H1 (cell line): ENCODE data around the gene HDAC7. TPM values are rescaled to one million over a fixed set of nuclear protein-coding genes. Genes with fewer than 3 reads are reported as not detected.

Experiments
- CBX8 ChIP-seq: fragments of 300-800, 300-1000 bp; sonication (generic); IDR thresholded peaks from 2 replicates; pipeline ENCODE4 v1.7.1; 2016; ENCODE audit warnings: low read depth, low read length, borderline replicate concordance
- FOSL1 ChIP-seq: IDR thresholded peaks from 2 replicates; pipeline ENCODE4 v1.6.1; 2011; ENCODE audit warnings: mild to moderate bottlenecking, low read depth, low read length, moderate library complexity; ENCODE audit not compliant: insufficient read depth
- GABPA ChIP-seq: IDR thresholded peaks from 2 replicates; pipeline ENCODE4 v1.6.1; 2011; ENCODE audit warnings: mild to moderate bottlenecking, low read length, moderate library complexity, borderline replicate concordance; ENCODE audit not compliant: insufficient read depth
- HDAC2 ChIP-seq, 2 experiments: fragments of 300-600 bp in 1 of 2; sonication (generic) in 1 of 2; IDR thresholded peaks; 2 replicates each; pipeline ENCODE4 v1.6.1; 2011 to 2012; ENCODE audit warnings: low read depth in 2 of 2, low read length in 2 of 2, mild to moderate bottlenecking in 2 of 2, moderate library complexity in 2 of 2, borderline replicate concordance in 1 of 2, inconsistent platforms in 1 of 2
- JUN ChIP-seq: IDR thresholded peaks from 2 replicates; pipeline ENCODE4 v1.6.1; 2011; ENCODE audit warnings: low read depth, mild to moderate bottlenecking, improper control_type of control experiment, low read length
- POLR2A ChIP-seq, 2 experiments: IDR thresholded peaks; 1 replicate in 1 of 2; 2 replicates in 1 of 2; pipeline ENCODE4 v1.6.1; 2011; ENCODE audit warnings: low read depth in 2 of 2, low read length in 2 of 2, mild to moderate bottlenecking in 2 of 2; ENCODE audit errors: control extremely low read depth in 1 of 2
- POLR2AphosphoS5 ChIP-seq: IDR thresholded peaks from 2 replicates; pipeline ENCODE4 v1.6.1; 2011; ENCODE audit warnings: low read depth, low read length
- RAD21 ChIP-seq, 2 experiments: IDR thresholded peaks in 1 of 2; conservative IDR thresholded peaks in 1 of 2; 2 replicates each; pipeline ENCODE4 v1.6.1; 2011; ENCODE audit warnings: low read depth in 2 of 2, low read length in 2 of 2, improper control_type of control experiment in 1 of 2, inconsistent platforms in 1 of 2, mild to moderate bottlenecking in 1 of 2, moderate library complexity in 1 of 2
- SAP30 ChIP-seq: fragments of 300-600 bp; sonication (generic); IDR thresholded peaks from 2 replicates; pipeline ENCODE4 v1.7.1; 2012; ENCODE audit warnings: low read length, moderate library complexity, mild to moderate bottlenecking, inconsistent platforms; ENCODE audit not compliant: insufficient read depth, insufficient replicate concordance
- SP1 ChIP-seq: IDR thresholded peaks from 2 replicates; pipeline ENCODE4 v1.6.1; 2011; ENCODE audit warnings: low read depth, low read length
- SRF ChIP-seq: IDR thresholded peaks from 2 replicates; pipeline ENCODE4 v1.6.1; 2011; ENCODE audit warnings: mild to moderate bottlenecking, low read depth, low read length, moderate library complexity
- TAF7 ChIP-seq: optimal IDR thresholded peaks from 2 replicates; pipeline ENCODE3; 2011; ENCODE audit warnings: low read depth, mild to moderate bottlenecking, inconsistent platforms, low read length, moderate library complexity, borderline replicate concordance
- TCF12 ChIP-seq: IDR thresholded peaks from 2 replicates; pipeline ENCODE4 v1.6.1; 2011; ENCODE audit warnings: low read depth, mild to moderate bottlenecking, low read length
- polyA plus RNA-seq, 7 experiments: library from polyadenylated mRNA; depleted of rRNA in 3 of 7; stranded (reverse) in 5 of 7; unstranded in 2 of 7; fragments of >200 nt in 5 of 7; fragments of 200-250 nt in 2 of 7; gene quantifications; 1 replicate in 5 of 7; 2 replicates in 1 of 7; 4 replicates in 1 of 7; pipeline versions ENCODE4 v1.2.1 to v1.2.3, GENCODE V29; 2011 to 2013; ENCODE audit warnings: missing spikeins in 2 of 7, mixed read lengths in 2 of 7
- total RNA-seq: library from RNA; stranded (reverse); fragmentation: NEBNext Ultra II Directional; extraction: Animal tissue kit (Norgen Biotek cat#: 25700); gene quantifications from 2 replicates; pipeline ENCODE4 v1.2.1, GENCODE V29; 2021
- TF ChIP-seq, protein P1 (sequence below): IDR thresholded peaks from 2 replicates; pipeline ENCODE4 v1.6.1; 2011; ENCODE audit warnings: low read depth, mild to moderate bottlenecking, low read length; ENCODE audit not compliant: insufficient read depth

HDAC7 gene
- total and polyA plus RNA-seq, 2 of the 8 experiments (the other 6 are each of a cell fraction or from before 2014, with no cell fraction given) = 25.5 to 84.9 TPM

DNA sequence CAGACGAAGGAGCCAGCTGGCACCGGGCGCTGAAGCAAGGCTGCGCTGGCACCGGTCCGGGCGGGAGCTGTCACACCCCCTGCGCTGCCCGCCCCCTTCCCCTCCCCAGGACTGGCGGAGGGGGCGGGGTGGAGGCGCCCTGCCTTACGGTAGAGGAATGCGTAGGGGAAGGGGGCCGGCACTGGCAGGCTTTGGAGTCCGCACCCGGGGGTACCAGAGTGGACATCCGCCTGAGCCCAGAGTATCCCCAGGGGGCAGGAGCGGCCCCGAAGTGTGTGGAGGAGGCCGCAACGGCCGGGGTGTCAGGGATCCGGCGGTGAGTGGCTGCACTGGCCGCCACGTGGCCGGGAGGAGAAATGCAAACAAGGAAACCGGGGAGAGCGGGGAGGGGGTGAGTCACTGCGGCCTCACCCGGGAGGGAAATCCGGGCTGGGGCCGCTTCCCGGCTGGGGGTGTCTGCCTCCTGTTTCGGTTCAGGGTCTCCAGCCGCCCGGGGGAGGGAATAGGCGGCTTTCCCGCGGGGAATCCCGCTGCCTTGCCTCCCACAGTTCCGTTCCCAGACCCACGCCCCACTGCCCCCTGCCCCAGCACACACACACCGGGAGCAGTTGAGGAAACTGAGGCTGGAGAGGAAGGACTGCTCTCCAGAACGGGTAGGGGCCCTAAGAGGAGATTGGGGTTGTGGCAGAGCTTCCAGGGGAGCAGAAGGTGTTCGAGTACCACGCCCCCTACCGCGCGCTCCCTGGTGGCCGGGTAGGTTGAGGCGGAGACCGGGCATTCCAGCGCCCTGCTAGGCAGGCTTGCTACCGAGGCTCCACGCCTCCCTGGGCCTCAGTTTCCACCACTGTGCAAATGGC is 60.6 kb downstream of the HDAC7 start, which contains the start of gene RAPGEF3 (continued):
- TF ChIP-seq SAP30 (no peak), RAD21 (IDR thresholded peaks at IDR 0.05 in 1 of 2, conservative IDR thresholded peaks at IDR 0.05 in 1 of 2; ENCODE audit: low read depth in 2 of 2, low read length in 2 of 2) (peak; percentile 29 to 35), POLR2AphosphoS5 (no peak), CBX8 (no peak), TAF7 (no peak), TCF12 (no peak), SP1 (no peak), FOSL1 (no peak), GABPA (no peak), POLR2A (IDR thresholded peaks at IDR 0.05; ENCODE audit: control extremely low read depth in 1 of 2, low read depth in 2 of 2, low read length in 2 of 2) (no peak; a peak in 1 of 3 replicates), JUN (no peak), HDAC2 (IDR thresholded peaks at IDR 0.05; ENCODE audit: borderline replicate concordance in 1 of 2, low read depth in 2 of 2, low read length in 2 of 2) (peak in 1 of 2 experiments; percentile 88; a peak in 2 of 4 replicates), SRF (no peak)
- TF ChIP-seq, protein P1, sequence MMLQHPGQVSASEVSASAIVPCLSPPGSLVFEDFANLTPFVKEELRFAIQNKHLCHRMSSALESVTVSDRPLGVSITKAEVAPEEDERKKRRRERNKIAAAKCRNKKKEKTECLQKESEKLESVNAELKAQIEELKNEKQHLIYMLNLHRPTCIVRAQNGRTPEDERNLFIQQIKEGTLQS = 0 out of 2 replicates have a peak, but pooled peaks have one; percentile 3
